Fibroblast of the conjunctiva (primary cell): Measurements from ENCODE around the gene ATP6V1A.

Experiments used
- DNase-seq: peaks from one replicate; pipeline ENCODE4 v3.0.0-alpha.2; 2010; ENCODE audit warnings: low read depth

The ATP6V1A gene

DNA sequence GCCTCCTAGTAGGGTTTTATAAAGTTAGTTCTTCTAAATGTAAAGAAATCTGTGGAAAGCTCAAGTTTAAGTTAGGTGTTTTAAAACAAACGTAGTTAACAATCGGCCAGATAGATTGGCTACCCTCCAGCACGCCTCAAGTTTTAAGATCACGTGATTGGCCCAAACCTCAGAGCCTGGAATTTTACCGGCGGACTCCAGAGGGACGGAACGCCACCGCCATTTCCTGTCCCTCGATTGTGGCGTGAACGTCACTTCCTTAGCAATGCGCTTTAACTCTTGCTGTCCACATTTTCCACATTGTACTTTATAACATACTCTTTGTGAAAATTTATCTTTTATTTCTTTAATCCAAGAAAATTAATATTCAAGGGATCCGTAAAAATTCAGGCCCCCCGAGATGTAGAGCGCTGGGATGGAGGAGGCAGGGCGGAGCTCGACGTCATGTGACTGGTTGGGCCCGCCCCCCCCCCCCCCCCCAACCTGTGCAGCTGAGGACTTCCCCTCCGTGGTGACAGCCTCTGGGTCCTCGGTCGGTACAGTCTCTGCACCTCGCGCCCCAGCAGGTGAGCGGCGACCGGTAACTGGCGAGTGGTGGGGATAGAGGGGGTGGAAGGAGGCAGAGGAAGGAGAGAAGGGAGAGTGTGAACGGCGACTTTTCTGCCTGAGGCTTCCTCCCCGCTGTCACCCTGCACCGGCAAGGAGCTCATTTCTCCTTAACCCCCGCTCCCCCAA is at the start of gene ATP6V1A:
ATP6V1A (plus strand) TSS at position 488 of the 735 bp plus-strand sequence. CDS start 31,719 bp downstream, outside the sequence.
- peak; percentile 93 for DNase-seq

DNA sequence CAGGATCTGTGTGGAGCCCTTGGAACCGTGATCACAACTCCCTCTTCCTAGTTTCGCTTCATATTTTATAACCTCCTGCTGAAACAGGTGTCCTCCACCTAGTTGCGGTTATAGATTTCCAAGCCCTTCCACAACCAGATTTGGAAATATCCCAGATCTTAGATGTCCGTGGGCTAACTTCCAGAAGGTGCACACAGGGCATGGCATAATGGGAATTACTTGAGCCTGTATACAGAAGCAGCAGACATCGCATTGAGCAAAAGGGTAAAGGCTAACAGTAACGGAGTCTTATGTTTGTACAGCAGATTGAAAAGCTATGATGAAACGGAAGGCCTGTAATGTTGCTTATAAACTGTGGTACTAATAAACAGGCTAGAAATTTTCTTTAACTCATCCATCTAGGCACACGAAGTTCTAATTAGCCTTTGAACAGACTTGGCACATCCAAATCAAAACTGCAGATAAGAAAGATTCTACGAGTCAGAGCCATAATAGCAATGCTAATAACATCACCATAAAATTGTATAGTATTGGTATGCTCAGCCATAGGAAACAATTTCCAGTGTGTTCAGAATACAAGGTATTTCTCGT is 49.2 kb upstream of the ATP6V1A start:
- DNase-seq, result no peak

DNA sequence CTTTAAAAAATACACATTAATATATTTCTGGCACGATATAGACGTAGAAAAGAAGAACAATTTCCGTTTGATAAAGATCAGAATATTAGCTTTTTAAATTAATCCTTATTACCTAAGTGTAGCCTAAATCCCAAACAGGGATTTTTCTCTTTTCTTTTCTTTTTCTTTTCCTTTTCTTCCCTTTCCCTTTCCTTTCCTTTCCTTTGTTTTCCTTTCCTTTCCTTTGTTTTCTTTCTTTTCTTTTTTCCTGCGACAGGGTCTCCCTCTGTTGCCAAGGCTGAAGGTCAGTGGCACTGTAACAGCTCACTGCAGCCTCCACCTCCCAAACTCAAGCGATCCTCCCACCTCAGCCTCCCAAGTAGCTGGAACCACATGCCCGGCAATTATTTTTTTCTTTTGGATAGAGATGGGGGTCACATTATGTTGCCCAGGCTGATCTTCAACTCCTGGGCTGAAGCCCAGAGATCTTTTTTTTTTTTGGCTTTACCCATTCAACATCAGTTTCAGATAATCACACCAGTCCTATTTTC is 48.6 kb upstream of the ATP6V1A start:
- no peak for DNase-seq

DNA sequence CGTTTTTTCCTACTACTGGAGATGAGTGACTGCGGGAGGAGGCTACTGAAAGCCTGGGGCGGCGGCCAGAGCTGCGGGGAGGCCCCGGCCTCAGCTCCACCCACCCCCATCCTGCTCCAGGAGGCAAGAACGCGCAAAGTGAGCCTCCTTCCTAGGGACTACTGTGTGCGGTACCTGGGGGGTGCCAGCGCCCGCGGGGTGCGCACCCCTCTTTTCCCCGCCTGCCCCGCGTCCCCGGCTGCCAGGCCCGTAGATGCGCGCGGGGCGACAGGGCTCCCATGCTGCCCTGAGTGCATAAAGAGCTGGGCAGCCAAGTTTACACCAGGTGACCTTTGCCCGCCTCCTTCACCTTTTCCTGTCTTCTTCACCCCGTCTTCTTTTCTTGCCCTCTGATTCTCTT is 47.9 kb upstream of the ATP6V1A start:
- DNase-seq, result no peak

DNA sequence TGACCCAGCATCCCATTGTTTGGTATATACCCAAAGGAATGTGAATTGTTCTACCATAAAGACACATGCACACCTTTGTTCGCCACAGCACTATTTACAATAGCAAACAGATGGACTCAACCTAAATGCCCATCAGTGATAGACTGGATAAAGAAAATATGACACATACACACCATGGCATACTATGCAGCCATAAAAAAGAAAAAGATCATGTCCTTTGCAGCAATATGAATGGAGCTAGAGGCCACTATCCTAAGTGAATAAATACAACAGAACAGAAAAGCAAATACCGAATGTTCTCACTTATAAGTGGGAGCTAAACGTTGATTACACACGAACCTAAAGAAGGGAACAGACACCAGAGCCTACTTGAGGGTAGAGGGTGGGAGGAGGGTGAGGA is 39.0 kb upstream of the ATP6V1A start:
- DNase-seq, result no peak

DNA sequence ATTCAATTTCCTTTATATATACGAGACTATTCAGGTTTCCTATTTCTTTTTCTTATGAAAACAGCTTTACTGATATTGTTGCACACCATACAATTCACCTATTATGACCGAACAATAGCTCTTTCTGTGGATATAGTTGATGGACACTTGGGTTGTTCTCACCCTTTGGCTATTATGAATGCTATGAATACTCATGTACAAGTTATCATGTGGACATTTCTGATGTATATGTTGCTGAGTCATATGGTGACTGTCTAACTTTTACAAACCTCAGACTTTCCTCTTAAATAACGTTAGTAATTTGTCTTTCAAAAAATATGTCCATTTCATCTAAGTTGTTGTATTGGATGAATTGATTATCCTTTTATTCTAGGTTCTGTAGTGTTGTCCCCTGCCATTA is 34.7 kb upstream of the ATP6V1A start:
- no peak for DNase-seq

DNA sequence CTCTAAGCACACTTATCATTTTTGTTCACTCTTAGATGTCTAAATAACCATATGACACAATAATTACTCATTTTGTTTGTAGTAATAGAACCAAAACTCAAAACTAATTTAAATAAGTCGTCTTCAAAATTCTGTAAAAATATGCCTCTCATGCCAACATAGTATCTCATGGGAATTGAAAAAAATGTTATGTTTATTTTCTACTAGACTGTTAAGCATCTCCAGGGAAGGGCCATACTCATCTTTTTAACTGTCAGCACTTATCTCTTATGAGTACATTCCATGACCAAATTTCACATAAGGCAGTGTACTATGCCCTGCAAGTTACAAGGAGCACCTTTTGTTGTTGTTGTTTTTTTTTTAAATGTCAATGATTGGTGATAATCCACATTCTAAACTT is 32.1 kb upstream of the ATP6V1A start:
- DNase-seq, result no peak

DNA sequence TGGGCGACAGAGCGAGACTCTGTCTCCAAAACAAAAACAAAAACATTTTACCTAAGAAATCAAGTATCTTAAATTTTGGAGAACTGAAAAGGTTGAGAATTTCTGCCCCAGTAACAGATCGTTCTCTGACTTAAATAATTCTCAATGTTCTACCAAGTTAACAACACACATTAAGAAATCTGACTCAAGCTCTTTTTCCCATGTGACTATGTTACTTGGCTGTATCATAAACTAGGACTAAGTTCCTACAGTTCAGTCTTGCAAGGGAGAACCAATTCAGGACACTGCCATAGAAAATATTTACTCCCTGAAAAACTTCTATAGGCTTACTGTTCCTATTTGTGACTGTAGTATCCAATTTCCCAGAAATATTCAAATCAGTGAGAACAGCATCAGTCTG is 29.5 kb upstream of the ATP6V1A start:
- DNase-seq, result no peak

DNA sequence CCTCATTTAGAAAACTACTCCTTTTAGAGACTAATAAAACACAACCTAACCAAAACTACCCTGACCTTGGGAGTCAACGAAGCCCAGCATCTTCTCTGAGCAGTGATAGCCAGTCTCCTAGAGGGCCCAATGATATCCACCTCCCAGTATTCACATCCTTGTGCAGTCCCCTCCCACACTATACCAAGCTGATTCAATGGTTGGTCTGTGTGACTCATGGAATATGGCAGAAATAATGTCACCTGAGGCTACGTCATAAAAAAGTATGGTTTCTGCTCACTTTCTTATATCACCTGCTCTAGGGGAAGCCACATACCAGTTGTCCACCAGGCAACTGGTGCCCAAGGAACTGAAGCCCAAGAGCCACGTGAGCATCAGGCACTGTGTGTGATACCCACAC is 29.0 kb upstream of the ATP6V1A start:
- no peak for DNase-seq

DNA sequence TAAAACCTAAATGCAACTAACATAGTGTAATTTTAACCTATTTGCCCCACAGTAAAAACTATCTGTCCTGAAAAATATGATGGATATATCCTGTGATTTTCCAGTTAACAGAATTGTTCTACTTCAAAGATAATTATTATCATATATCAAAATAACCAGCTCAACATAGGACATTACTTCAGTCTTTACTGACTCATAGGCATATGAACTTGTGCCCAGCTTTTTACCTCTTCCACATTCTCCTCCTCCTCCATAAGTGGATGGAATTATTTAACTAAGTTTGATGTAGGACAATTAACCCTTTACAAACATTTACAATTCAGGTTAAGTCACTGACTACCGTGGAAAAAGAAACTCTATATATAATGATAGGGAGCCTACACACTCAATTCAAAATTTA is 27.5 kb upstream of the ATP6V1A start:
- no peak for DNase-seq

DNA sequence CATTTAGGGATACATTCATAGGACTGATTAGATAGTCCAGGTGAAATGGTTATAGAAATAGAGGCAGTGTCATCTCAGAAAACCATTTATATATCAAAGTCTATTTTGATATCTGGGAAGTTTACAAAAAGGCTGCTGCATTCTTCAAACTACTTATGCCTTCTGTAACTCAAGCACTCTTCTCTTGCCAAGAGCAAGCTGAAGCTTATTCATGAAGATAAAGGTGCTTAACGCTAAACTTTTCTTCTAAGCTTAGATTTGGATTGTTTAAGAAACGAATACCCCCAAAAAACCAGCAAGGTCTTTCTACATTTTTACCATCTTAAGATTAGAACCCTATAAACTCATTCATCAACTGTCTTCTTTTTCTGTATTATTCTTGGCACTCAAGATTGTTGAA is 27.1 kb upstream of the ATP6V1A start:
- no peak for DNase-seq

DNA sequence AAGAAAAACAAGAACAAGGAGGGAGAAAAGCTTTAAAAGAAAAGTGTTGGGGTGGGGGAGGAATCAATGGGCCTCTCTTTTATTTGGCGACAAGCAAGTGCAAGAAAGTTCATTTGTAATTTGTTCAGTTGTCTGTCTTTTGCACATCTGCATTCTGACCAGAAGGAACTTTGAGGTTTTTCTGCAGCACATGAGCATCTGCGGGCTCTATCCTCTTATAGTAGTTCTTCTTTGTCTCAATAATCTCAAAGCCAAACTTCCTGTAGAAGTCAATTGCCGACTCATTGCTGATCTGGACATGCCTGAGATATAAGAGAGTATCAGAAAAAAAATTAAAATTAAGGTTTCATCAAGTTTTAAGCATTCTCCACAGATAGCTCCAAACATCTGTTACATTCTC is 25.2 kb upstream of the ATP6V1A start:
- no peak for DNase-seq

DNA sequence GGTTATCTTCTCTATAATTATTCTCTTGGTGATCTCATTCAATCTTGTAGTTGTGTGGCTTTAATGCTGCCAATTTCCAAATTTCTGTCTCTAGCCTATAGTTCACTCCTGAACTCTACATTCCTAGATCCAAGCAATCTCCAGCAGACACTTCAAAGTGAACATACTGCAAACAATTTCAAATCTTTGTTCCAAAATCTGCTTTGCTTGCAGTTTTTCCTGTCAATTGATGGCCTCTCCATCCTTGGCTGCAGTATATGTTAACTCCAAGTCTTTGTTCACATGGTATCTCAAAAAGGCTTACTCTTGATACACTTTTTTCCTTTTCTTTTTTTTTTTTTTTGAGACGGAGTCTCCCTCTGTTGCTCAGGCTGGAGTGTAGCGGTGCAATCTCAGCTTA is 18.2 kb upstream of the ATP6V1A start:
- DNase-seq, result no peak

DNA sequence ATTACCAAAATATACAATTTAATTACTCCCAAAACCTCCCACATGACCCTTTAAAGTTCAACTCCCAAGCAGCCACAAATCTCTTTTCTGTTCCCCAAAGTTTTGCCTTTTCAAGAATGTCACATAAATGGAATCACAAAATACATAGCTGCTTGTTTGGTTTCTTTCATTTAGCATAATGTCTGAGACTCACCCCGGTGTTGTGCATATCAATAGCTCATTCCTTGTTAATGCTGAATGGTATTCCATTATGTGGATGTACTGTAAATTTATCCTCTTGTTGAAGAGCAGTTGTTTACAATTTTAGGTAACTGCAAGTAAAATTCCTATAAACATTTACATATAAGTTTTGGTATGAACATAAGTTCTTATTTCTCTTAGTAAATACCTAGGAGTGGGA is 16.3 kb upstream of the ATP6V1A start:
- no peak for DNase-seq

DNA sequence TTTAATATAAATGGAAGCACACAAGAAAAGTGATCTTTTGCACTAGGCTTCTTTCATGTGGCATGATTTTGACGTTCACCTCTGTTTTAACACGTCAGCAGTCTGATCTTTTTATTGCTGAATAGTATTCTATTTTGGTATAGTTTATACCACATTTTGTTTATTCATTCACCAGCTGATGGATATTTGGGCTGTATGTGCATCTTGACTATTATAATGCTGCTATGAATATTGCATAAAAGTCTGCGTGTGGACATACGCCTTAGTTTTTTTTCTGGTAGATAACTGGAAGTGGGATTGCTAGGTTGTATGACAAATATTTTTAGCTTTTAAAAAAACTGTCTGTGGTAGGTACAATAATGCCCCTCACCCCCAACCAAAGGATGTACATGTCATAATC is 15.1 kb upstream of the ATP6V1A start:
- DNase-seq, result no peak

DNA sequence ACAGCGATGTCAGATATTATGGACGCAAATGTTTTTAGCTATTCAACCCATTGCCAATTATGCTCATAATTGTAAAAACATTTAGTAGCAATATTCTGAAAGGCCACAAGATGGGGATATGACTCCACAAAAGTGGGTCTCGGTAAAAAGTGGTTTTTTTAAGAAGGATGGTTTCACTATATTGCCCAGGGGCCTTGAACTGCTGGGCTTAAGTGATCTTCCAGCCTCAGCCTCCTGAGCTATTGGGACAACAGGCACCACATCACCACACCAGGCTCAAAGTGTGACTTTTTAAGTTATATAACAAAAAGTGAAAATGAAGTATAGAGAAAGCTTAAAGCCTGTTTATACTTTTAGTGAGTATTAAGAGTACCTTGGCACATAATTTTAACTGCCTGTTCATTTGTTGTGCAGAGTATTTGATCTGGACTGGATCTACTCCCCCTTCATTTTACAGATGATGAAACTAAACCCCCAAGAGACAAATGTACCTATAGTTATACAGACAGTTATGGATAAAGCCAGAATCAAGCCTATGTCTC is 10.2 kb upstream of the ATP6V1A start:
- peak; percentile 69 for DNase-seq

DNA sequence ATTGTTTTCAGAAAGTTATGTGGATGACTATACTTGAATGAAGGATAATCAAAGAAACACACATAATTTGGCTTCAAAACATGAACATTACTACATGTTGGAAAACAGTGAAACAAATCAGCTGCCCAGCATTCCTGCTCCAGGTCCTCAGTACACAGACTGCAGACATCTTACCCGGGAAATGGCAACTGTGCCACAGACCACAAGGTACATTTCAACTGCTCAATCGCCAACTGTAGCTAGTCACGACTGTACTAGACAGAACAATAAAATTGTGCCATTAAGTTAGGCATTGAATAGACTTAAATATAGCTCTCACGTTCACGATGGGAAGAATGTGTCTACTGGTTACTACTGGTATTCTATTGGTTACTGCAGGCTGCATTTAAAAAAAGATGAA is 5.7 kb upstream of the ATP6V1A start:
- no peak for DNase-seq

DNA sequence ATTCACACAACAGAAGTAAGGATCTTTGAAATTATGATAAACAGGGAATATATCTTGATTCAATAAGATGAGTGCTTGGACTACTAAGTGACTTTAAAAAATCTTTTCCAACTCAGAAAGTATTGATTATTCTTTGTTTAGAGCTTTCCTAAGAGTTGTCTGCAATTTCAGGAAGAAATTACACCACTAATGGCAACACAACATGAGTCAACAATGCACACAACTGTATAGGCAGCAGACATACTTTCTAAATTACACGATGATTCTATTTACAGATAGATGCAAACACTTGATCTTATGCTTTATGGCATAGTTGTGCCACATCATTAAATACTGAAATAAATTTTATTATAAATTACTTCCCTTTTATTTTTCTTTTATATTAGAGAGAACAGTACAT is 5.2 kb upstream of the ATP6V1A start:
- DNase-seq, result no peak

DNA sequence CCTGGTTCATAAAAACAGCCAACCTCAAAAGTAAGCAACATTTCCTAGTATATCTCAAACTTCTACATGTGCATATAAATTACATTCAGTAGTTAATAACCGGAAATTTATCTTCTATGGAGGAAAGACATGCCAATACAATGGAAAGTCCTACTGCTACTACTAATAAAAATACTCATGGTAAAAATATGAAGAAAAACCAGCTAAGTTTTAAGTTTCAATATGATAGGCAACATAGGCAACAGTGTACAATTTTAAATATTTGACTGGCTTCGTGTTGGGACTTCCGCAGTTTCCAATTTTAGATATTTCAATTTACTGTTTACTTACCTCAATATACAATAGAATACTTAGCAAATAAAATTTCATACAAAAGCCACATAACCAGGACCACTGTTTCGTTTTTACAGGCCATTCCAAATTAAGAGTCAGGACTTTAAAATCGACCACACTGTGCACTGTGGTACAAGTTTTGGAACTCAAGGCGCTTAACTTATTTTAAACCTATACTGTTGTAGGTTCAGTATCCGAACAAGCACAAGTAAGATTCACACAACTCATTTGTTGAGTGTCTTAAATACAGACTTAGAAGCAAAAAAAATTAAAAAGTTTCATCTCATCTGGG is 3.7 kb upstream of the ATP6V1A start:
- no peak for DNase-seq

DNA sequence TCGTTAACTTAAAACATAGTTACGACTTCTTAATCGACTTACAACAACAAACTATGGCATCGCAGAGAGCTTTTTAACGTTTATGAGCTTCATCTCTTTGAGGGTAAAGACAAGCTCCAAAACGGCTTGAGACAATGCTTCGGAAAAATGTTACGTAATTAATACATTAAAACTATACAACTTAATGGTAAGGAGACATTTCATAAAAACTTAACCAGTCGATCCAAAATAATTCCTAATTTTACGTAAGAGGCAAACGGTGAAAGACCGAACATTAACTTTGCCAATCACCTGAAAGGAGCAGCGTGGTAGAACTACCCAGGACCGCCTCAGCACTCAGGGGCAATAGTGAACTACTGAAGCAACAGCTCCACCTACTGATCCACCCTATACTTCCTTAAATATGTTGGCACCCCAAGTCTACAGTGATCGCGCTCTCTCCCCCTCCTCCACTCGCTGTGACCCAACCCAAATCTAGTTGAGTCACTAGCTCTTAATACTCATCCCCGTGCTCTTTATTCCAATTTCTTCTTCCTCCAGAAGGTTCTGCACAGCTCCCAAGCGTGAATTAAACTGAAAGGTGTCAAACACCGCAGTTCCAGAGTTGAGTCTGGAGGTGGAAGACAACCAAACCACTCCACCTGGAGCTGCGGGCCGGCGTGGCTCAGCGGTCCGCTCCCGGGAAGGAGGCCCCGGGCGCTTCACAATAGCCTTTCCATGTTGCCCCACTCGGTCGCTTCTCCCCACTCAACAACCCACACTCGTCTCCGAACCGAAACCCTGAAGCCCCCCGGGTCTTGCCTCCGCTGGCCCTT is 1.7 kb upstream of the ATP6V1A start:
- DNase-seq, result peak; percentile 91

DNA sequence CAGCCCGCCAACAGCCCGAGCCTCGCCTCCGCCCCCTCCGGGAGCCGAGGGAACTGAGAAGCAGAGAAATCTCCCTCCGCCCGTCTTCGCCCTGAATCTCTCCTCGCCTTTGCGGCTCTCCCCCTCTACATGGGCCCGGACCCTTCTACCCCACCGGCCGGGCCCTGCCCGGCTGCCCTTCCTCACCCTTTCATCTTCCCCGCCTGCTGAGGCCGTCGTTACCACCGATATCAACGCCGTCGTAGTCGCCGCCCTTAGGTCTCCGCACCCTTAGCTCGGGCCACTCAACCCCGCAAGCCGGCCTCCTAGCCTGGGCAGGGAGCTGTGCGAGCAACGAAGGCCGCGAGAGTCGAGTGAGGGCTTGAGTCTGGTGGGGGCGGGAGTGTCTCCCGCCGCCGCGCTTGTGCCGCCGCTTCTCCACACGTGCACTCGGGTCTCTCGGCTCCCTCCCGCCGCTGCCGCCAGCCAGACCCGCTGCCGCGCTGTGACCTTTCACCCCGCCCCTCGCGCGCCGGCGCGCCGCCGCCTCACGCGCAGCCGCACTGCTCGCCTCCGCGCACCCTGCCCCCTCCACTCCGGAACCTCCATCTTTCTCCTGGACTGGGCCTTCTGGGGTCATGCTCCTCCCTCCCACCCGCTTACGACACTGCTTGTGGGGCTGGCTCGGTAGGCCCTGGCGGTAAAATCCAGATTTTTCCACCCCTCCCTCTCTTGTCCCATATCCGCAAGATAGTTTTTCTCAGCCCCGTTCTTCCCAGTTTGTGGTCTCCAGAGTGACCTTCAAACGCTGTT is 883 bp upstream of the ATP6V1A start, which contains the start of gene NAA50:
NAA50 (minus strand) TSS at position 494 of the 792 bp plus-strand sequence; CDS start at position 194, 300 bp downstream.
- peak; percentile 92 for DNase-seq
